ENCODE measurements around the gene EP300.
A peak's percentile ranks its signal among the peaks of the same experiment; 100 is the strongest.
"Not testable (repeated sequence)": the region's sequence is repeated elsewhere in the genome, so short reads cannot be mapped to it uniquely, and the experiment has no call there.

The EP300 gene

GRCh38 chr22:41092023-41092817 lies at the start of gene EP300:
TSS of gene EP300 (plus strand) at chr22:41092592. CDS start at chr22:41093005, 413 bp downstream.
- DNase-seq (ENCODE audit: extremely low spot score), result peak; percentile 85
- ChIA-PET CTCF (interaction anchor here (1.5 to 2.3 kb wide), 2 partner anchors 10 to 169 kb away, joined by 5 to 12 read pairs; no protein-coding TSS in a partner anchor), POLR2A (no interaction called here)
- peak; percentile 22 for TF ChIP-seq CTCF (IDR thresholded peaks at IDR 0.05; ENCODE audit: control extremely low read depth, extremely low read depth, low read depth, missing control alignments)

GRCh38 chr22:41043722-41044121 lies 48.7 kb upstream of the EP300 start:
- ChIA-PET POLR2A (no interaction called here), CTCF (no interaction called here)
- no peak for DNase-seq (ENCODE audit: extremely low spot score)
- TF ChIP-seq CTCF (IDR thresholded peaks at IDR 0.05; ENCODE audit: control extremely low read depth, extremely low read depth, low read depth, missing control alignments), result no peak

DNA sequence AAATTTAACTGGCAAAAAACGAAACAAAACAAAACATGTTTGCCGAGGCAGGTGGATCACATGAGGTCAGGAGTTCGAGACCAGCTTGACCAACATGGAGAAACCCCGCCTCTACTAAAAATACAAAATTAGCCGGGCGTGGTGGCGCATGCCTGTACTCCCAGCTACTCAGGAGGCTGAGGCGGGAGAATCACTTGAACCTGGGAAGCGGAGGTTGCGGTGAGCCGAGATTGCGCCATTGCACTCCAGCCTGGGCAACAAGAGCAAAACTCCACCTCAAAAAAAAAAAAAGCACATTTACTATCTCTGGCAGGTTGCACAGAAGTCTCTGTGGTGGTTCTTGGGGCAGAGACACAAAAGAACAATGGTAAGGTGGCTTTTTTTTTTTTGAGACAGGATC lies 46.8 kb upstream of the EP300 start:
- POLR2A ChIA-PET; DNase-seq (ENCODE audit: extremely low spot score); CTCF ChIA-PET: not testable (repeated sequence)

- ChIA-PET CTCF (no interaction called here), POLR2A (no interaction called here)
- no peak for DNase-seq (ENCODE audit: extremely low spot score)
- TF ChIP-seq CTCF (IDR thresholded peaks at IDR 0.05; ENCODE audit: control extremely low read depth, extremely low read depth, low read depth, missing control alignments), result no peak
Observed at GRCh38 chr22:41047801-41048211, 44.6 kb upstream of the EP300 start.

GRCh38 chr22:41048345-41048744 lies 44.0 kb upstream of the EP300 start:
- CTCF ChIA-PET; POLR2A ChIA-PET; DNase-seq (ENCODE audit: extremely low spot score): not testable (repeated sequence)

DNA sequence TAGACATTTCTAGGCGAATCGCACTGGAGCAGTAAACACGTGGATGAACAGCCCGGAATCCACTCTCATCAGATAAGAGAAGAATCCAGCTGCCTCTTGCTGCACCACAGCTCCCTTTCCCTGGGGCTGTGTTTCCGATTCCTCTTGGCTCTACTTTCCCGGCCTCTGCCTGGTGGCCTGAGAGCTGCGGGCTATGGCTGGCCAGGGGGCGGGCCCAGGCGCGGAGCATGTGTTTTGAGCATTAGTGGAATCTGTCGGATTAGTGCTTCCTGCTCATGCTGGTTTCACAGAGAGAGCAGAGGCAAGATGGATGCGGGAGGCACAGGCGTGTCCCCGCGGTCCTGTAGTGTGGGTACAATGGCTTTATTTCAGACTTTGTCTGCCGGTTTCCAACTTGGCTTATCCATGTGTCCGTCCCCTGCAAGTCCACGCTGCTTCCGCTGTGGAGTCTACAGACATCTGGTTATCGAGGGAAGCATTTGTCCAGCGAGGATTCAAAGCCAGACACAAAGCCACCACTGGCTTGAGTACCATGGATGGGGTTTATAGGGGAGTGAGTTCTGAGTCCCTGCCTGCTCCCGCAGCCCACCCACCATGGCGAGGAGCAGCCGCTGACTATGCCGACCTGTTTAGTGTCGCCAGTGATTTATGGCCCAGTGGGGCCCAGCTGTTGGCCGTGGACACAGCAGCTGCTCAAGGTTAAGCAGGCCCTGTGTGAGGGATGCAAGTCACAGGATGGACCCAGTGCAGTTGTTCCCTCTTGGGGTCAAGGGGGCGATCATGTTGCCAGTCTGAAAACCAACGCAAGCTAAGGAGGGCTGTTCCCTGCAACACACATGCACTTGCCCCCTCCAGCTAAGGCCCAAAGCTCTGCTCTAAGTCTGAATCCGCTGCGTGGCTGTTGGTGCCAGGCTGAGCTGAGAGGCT lies 43.3 kb upstream of the EP300 start:
- ChIA-PET CTCF (interaction anchor here (1.2 to 1.4 kb wide), 2 partner anchors 9 to 12 kb away, joined by 3 read pairs; no protein-coding TSS in a partner anchor), POLR2A (no interaction called here)
- no peak for DNase-seq (ENCODE audit: extremely low spot score)
- no peak for TF ChIP-seq CTCF (IDR thresholded peaks at IDR 0.05; ENCODE audit: control extremely low read depth, extremely low read depth, low read depth, missing control alignments)

DNA sequence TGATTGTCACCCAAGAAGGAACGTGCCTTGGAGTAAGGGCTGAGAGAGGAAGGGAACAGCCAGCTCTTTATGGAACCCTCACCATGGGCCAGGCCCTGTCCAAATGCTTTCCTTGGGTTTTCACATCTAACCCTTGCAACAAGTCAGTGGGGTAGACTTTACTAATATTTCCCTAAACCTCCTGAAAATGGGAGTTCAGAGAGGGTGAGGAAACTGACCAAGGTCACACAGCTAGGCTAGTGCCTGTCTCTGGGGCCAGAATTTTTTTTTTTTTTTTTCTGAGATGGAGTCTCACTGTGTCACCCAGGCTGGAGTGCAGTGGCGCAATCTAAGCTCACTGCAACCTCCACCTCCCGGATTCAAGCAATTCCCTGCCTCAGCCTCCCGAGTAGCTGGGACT lies 42.6 kb upstream of the EP300 start:
- CTCF ChIA-PET, result interaction anchor here (1.2 to 1.4 kb wide), 2 partner anchors 8 to 12 kb away, joined by 3 read pairs; no protein-coding TSS in a partner anchor
- POLR2A ChIA-PET, result not testable (repeated sequence)

GRCh38 chr22:41050883-41051282 lies 41.5 kb upstream of the EP300 start:
- POLR2A ChIA-PET, result no interaction called here
- DNase-seq (ENCODE audit: extremely low spot score), result no peak
- TF ChIP-seq CTCF (IDR thresholded peaks at IDR 0.05; ENCODE audit: control extremely low read depth, extremely low read depth, low read depth, missing control alignments), result no peak
- CTCF ChIA-PET, result no interaction called here

More for the DNA sequence above, 42.6 kb upstream of the EP300 start:
- DNase-seq (ENCODE audit: extremely low spot score), result not testable (repeated sequence)

Measured in GM10248 (cell line).